B cell (primary cell): ENCODE data around the gene NDUFA13. TPM values are rescaled to one million over a fixed set of nuclear protein-coding genes. Genes with fewer than 3 reads are reported as not detected.

Experiments
- ATAC-seq: fragments of 200-7000 bp; cut with Tn5 transposase; one replicate; pipeline ENCODE4 v1.10.0; 2021; ENCODE audit warnings: low read depth, mild to moderate bottlenecking, moderate number of reproducible peaks, moderate library complexity
- CTCF ChIA-PET: fragments of 350-600 bp; sonication (Branson Sonifier 250); formaldehyde crosslinking; loops from one replicate; lab custom pipeline; 2021; ENCODE audit warnings: antibody characterized with exemption, inconsistent platforms; lab: Charles Lee
- POLR2A ChIA-PET: fragments of 350-600 bp; sonication (Branson Sonifier 250); formaldehyde crosslinking; loops from one replicate; lab custom pipeline; 2021; ENCODE audit warnings: antibody characterized with exemption; lab: Charles Lee
- DNase-seq: peaks from one replicate; pipeline ENCODE4 v3.0.0; 2013
- H2AFZ ChIP-seq: 2 replicates; pipeline ENCODE4 v1.6.1; 2012; ENCODE audit warnings: mild to moderate bottlenecking, low read depth, low read length; ENCODE audit not compliant: insufficient read depth, poor library complexity, severe bottlenecking
- H3K27ac ChIP-seq, 2 donors: 1 replicate in 1 of 2; 2 replicates in 1 of 2; pipeline ENCODE4 v1.5.1; 2012 to 2013; ENCODE audit warnings: low read length in 2 of 2, mild to moderate bottlenecking in 2 of 2, moderate library complexity in 1 of 2
- H3K27me3 ChIP-seq, 4 experiments: fragments of 200-600 bp in 1 of 4; sonication (generic) in 1 of 4; replicated peaks in 1 of 4; 1 replicate in 2 of 4; 2 replicates in 2 of 4; pipeline versions ENCODE4 v1.6.1 to v1.7.0; 2013 to 2016; ENCODE audit warnings: low read length in 3 of 4, mild to moderate bottlenecking in 2 of 4, mixed read lengths in 1 of 4, moderate library complexity in 1 of 4; ENCODE audit not compliant: insufficient read depth in 4 of 4, control insufficient read depth in 3 of 4; ENCODE audit errors: control extremely low read depth in 1 of 4
- H3K36me3 ChIP-seq, 2 experiments: replicated peaks in 1 of 2; 1 replicate in 1 of 2; 2 replicates in 1 of 2; pipeline versions ENCODE4 v1.6.1 to v1.7.1; 2013; ENCODE audit warnings: low read length in 1 of 2; ENCODE audit not compliant: insufficient read depth in 2 of 2, control insufficient read depth in 1 of 2; ENCODE audit errors: control extremely low read depth in 1 of 2, extremely low read depth in 1 of 2
- H3K4me1 ChIP-seq, 2 donors: fragments of 200-600 bp in 1 of 2; sonication (generic) in 1 of 2; 1 replicate in 1 of 2; 2 replicates in 1 of 2; pipeline versions ENCODE4 v1.5.1 to v1.6.1; 2013 to 2017; ENCODE audit warnings: low read length in 2 of 2; ENCODE audit not compliant: control insufficient read depth in 2 of 2, insufficient read depth in 2 of 2
- H3K4me2 ChIP-seq: replicated peaks from 2 replicates; pipeline ENCODE3; 2012; ENCODE audit warnings: mild to moderate bottlenecking, low read depth, low read length; ENCODE audit not compliant: poor library complexity, severe bottlenecking
- H3K4me3 ChIP-seq, 5 experiments: fragments of 200-600 bp in 1 of 5; sonication (generic) in 1 of 5; 1 replicate in 3 of 5; 2 replicates in 2 of 5; pipeline versions ENCODE4 v1.5.1 to v1.7.0; 2011 to 2016; ENCODE audit warnings: low read length in 4 of 5, mild to moderate bottlenecking in 4 of 5, low read depth in 2 of 5, control low read depth in 1 of 5, moderate library complexity in 1 of 5; ENCODE audit not compliant: insufficient read depth in 1 of 5; ENCODE audit errors: control extremely low read depth in 1 of 5, extremely low read depth in 1 of 5
- H3K79me2 ChIP-seq: fragments of 200-600 bp; sonication (generic); one replicate; pipeline ENCODE4 v1.6.0; 2016; ENCODE audit warnings: low read length; ENCODE audit not compliant: control insufficient read depth, insufficient read depth
- H3K9ac ChIP-seq: fragments of 200-600 bp; sonication (generic); 2 replicates; pipeline ENCODE4 v1.6.1; 2017; ENCODE audit warnings: mild to moderate bottlenecking, low read length, moderate library complexity
- H3K9me3 ChIP-seq, 3 donors: one replicate each; pipeline versions ENCODE4 v1.6.1 to v1.7.1; 2013; ENCODE audit warnings: low read length in 2 of 3; ENCODE audit not compliant: control insufficient read depth in 2 of 3, insufficient read depth in 1 of 3; ENCODE audit errors: control extremely low read depth in 1 of 3
- H4K20me1 ChIP-seq: 2 replicates; pipeline ENCODE4 v1.6.0; 2012; ENCODE audit warnings: mild to moderate bottlenecking, low read length; ENCODE audit not compliant: insufficient read depth, control insufficient read depth, poor library complexity, severe bottlenecking
- H3K27ac Mint-ChIP-seq: one replicate; pipeline ENCODE4 v1.8.0; 2021; ENCODE audit warnings: mixed read lengths
- H3K27me3 Mint-ChIP-seq: one replicate; pipeline ENCODE4 v1.8.0; 2021; ENCODE audit warnings: mixed read lengths
- H3K4me1 Mint-ChIP-seq: one replicate; pipeline ENCODE4 v1.8.0; 2021; ENCODE audit warnings: mixed read lengths
- H3K4me3 Mint-ChIP-seq: one replicate; pipeline ENCODE4 v1.8.0; 2021; ENCODE audit warnings: mixed read lengths
- H3K9me3 Mint-ChIP-seq: one replicate; pipeline ENCODE4 v1.8.0; 2022; ENCODE audit warnings: mixed read lengths; ENCODE audit not compliant: insufficient read depth
- CTCF ChIP-seq: fragments of 200-600 bp; IDR thresholded peaks from one replicate; pipeline ENCODE4 v1.8.0; 2022; ENCODE audit warnings: antibody characterized with exemption, mild to moderate bottlenecking
- EZH2 ChIP-seq: IDR thresholded peaks from 2 replicates; pipeline ENCODE4 v1.6.1; 2012; ENCODE audit warnings: borderline replicate concordance, low read depth, mild to moderate bottlenecking, moderate library complexity, low read length; ENCODE audit not compliant: insufficient read depth, poor library complexity, severe bottlenecking
- WGBS: methylation state at CpG from one replicate; pipeline ENCODE4 v1.1.5; 2013; ENCODE audit warnings: missing lambda C conversion rate; ENCODE audit not compliant: insufficient coverage; 5-methylcytosine and 5-hydroxymethylcytosine counted together
- intact Hi-C: fragments of 100-400 bp; cut with micrococcal nuclease; formaldehyde crosslinking; loops from one replicate; pipeline ENCODE4 v1.10.0; 2022
- polyA plus RNA-seq: library from polyadenylated mRNA; depleted of rRNA; stranded (reverse); fragments of >200 nt; gene quantifications from 2 replicates; pipeline ENCODE4 v1.2.3, GENCODE V29; 2012
- total RNA-seq, 2 donors: library from RNA; stranded (reverse); fragments of 120-200 nt in 1 of 2; gene quantifications; 1 replicate in 1 of 2; 2 replicates in 1 of 2; pipeline versions ENCODE4 v1.2.3 to v1.2.4, GENCODE V29; 2013 to 2022

The NDUFA13 gene
- total and polyA plus RNA-seq, 2 donors (not counting 1 experiment from before 2014, with no cell fraction given), result 188 to 195 TPM

GRCh38 chr19:19487950-19488874 lies 27.8 kb upstream of the NDUFA13 start:
- WGBS, result 93% methylated on average over 17 of the region's 20 CpGs
- H3K4me1 ChIP-seq, result peaks cover 37 to 53% of the 10 kb centered on the region in 2 donors
- peak overlapping the region; percentile 79 to 81 for H3K27ac ChIP-seq
- ATAC-seq (no peak), DNase-seq (no peak)
- peak overlapping the region; percentile 41 for H3K9ac ChIP-seq
- Mint-ChIP-seq H3K27me3 (no peaks in the 10 kb centered on the region), H3K4me3 (peak overlapping the region; percentile 10), H3K9me3 (no peaks in the 10 kb centered on the region), H3K4me1 (peaks cover 59% of the 10 kb centered on the region), H3K27ac (peak overlapping the region; percentile 98)
- no peaks in the 10 kb centered on the region for H3K27me3 ChIP-seq
- peaks cover 7% of the 10 kb centered on the region for H4K20me1 ChIP-seq
- ChIA-PET POLR2A (interaction anchor here (0.6 to 3.0 kb wide), 5 partner anchors 81 to 192 kb away, joined by 3 to 13 read pairs (median 5); no protein-coding TSS in a partner anchor), CTCF (interaction anchor here (1.0 to 9.6 kb wide), 9 partner anchors 8 to 122 kb away, joined by 3 to 301 read pairs (median 12); partner anchors contain the start of gene GATAD2A)
- peaks cover 0 to 26% of the 10 kb centered on the region in 2 experiments for H3K36me3 ChIP-seq
- peak overlapping the region; percentile 64 for H3K4me2 ChIP-seq
- H2AFZ ChIP-seq, result peak overlapping the region; percentile 61
- H3K79me2 ChIP-seq, result peaks cover 64% of the 10 kb centered on the region
- H3K9me3 ChIP-seq, result no peaks in the 10 kb centered on the region
- TF ChIP-seq CTCF, result no peak
- no peak for TF ChIP-seq EZH2
- intact Hi-C loops, result loop anchor here (5.0 kb wide), 1 partner anchor 46 kb away; no protein-coding TSS in a partner anchor
- H3K4me3 ChIP-seq, result peak overlapping the region in 1 of 5 experiments; percentile 32
